ENCODE measurements around the gene ASB16.

GRCh38 chr17:44207319-44207718, 36.8 kb downstream of the ASB16 start:
- TF ChIP-seq POLR2AphosphoS5 (IDR thresholded peaks at IDR 0.05; ENCODE audit: insufficient read depth, low read depth, low read length): no peak
- TF ChIP-seq POLR2A (IDR thresholded peaks at IDR 0.05; ENCODE audit: low read depth, low read length): no peak
- TF ChIP-seq CTCF (IDR thresholded peaks at IDR 0.05; ENCODE audit: extremely low read depth in 1 of 2, insufficient read depth in 1 of 2, low read depth in 1 of 2, low read length in 2 of 2): no peak
- TF ChIP-seq EZH2 (IDR thresholded peaks at IDR 0.05; ENCODE audit: borderline replicate concordance, low read depth, low read length, severe bottlenecking): no peak
- TF ChIP-seq FOS (IDR thresholded peaks at IDR 0.05; ENCODE audit: borderline replicate concordance, insufficient read depth, low read length): no peak
- no peak for TF ChIP-seq JUN (IDR thresholded peaks at IDR 0.05; ENCODE audit: borderline replicate concordance, insufficient read depth, insufficient read length, low read depth)
- TF ChIP-seq MAX (IDR thresholded peaks at IDR 0.05; ENCODE audit: insufficient read depth, insufficient read length): no peak

Data from endothelial cell of umbilical vein (primary cell).